GM18498 (cell line): ENCODE data around the gene STK4.
A peak's percentile ranks its signal among the peaks of the same experiment; 100 is the strongest.

ENCODE experiments used
- ATAC-seq: cut with Tn5 transposase; IDR thresholded peaks from one replicate; pipeline ENCODE4 v1.9.1; 2021; ENCODE audit warnings: mild to moderate bottlenecking, moderate library complexity; ENCODE audit not compliant: unreplicated experiment

STK4 gene

DNA sequence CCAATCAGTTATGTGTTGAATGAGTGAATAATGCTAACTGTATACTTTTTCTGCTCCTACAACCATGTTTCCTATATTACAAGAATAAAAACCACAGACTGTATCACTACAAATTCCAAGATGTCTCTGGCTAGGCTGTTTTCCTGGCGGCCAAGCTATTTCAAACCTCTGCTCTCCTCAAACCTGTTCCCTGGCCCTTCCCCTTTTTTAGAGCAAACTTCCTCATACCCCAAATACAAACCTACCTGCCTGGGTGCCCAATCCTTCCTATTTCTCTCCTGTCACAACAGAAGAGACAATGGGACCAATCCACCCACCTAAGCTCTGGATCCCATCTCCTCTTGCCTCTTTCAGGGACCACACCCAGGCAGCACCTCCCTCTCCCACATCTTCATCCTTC is 13.6 kb upstream of the STK4 start:
- no peak for ATAC-seq

DNA sequence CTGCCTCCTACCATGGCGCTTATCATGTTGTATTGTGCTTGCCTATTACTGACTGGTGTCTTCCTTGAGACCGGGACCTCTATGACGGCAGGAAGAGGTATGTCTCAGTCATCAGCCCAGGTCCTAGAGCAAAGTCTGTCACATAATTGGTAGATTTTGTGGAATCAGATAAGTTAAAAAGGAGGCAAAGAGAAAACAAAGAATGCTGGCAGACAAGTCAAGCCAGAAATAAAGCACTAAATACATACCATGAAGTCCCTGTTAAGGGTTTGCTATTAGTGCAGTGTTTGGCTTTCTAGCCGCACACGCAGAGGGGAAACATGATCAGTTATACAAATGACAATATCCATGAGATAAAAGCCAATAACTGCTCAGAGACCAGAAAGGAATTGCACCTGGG is 12.1 kb upstream of the STK4 start:
- no peak for ATAC-seq

DNA sequence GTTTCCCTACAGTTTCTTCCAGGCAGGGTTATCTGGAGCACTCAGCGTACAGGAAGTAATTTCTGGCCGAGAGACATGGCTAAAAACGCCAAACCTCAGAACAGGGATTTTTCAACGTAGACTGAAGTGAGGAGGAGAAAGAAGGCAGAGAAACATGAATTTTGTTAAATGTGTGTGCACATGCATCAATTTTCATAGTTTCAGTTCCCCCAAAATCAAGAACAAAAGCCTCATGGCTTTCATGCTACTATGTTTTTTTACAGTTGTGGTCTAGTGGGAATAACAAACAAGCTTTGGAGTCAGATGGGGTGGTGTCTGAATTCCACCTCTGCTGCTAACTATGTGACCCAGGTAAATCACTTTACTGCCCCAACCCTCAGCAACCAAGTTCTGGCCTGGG is 11.0 kb upstream of the STK4 start:
- ATAC-seq, result no peak

DNA sequence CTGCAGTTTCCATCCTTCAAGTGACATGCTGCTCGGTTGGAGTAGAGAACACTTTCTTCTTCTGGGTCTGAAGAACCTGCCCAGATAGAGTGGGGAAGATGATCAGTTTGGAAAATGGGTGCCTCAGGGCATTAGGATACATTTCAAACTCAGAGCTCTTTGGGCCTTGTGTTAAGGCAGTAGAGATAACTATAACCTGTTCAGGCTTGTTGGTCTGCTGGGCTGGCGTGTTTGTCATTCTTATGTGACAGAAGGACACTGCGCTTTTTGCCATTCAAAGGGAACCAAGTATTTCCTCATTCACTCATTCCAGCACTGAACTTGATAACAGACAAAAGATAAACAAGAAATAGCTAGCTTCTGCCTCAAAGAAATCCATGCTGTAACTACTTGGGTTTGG is 9.9 kb upstream of the STK4 start:
- ATAC-seq, result no peak

DNA sequence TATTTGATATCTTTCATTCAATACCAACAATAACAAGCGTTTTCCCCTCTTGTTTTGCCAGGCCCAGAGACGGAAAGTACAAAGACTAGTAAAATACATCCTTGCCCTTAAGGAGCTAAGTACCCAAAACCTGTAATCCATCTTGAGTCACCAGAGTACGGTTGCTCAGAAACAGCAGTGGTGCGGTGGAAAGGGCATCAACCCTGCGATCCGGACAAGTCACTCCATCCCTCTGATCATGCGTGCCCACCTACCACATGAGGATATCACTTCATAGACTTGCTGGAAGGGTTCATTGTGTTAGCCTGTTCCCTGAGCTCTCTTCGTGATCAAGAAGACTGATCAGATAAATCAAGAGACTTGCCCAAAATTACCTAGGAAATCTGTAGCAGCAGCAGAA is 8.0 kb upstream of the STK4 start:
- ATAC-seq, result no peak

DNA sequence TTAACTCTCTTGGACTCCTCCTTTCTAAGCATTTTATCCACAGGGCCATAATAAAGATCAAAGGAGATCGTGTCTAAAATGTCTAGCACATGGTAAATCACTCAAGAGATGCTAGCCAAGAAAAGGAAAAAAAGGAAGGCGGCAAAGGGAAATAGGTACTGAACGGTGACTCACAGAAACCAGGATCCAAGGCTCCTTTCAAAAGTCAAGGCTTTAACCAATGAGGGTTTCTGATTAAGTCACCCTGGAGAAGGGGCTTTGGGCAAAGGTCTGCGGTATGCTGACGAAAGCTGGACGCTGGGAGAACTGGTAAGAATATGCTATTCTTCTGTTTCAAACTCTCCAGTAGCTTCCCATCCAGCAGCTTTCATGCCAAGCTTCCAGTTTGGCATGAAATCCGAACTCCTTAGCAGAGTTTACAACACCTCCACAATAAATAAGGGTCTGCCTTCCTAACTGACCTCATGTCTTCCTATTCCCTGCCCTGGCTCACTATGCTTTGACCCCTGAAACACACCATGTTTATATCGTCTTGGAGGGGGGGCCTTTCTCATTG is 7.2 kb upstream of the STK4 start:
- ATAC-seq, result no peak

DNA sequence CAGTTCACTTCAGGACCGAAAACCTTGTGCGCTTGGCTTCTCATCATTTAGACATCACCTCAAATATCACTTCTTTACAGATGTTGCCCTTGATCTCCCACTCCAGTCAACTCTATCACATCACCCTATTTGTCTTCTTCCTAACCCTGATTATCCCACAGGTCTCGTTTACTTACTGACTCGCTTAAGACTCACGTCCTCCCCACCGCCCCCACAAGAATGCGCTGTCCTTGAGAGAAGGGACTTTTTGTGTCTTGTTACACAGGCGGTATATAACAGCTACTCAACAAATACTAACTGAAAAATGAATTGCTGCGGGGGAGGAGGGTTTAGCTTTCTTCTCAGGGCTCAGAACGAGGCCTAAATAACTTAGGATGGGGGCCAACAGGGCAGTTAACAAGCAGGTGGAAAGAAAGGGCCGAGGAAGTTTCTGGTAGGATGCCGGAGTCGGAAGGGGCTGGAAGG is 6.6 kb upstream of the STK4 start:
- ATAC-seq, result peak; percentile 19

DNA sequence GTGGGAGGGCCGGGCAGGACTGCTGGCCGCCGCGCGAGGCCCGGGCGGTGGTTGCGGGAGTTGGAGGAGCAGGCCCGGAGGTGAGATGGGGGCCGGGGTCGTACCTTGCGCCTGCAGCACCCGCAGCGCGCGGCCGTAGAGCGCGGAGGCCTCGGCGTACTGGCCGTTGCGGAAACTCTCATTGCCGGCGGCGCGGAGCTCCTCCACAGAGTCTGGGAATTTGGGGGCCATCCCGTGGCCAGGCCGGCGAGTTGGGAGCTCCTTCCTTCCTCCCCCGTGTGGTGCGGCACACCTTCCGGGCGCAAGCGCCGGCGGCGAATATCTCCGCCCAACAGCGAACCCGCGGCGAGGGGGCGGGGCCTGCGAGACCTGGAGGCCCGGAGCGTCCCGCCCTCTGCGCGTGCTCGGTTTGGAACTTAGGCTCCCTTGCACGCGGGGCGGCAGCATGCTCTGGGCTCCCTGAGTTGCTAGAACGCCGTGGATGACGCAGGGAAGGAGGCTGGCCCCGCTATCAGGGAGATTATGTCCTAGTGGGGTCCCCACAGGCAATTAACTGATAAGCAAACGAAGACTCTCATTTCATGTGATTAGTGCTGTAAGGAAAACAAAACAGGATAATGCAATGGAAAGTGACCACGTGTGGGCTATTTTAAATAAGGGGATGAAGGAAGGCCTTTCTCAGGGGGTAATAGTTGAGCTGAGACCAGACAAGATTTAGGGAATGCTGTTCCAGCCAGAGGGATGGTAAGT is 6.0 kb upstream of the STK4 start, which contains the start of gene TOMM34:
Gene TOMM34, minus strand, starts transcription at position 295 of the 750 bp plus-strand sequence. Its CDS starts 64 bp downstream, at position 231.
- peak; percentile 87 for ATAC-seq

DNA sequence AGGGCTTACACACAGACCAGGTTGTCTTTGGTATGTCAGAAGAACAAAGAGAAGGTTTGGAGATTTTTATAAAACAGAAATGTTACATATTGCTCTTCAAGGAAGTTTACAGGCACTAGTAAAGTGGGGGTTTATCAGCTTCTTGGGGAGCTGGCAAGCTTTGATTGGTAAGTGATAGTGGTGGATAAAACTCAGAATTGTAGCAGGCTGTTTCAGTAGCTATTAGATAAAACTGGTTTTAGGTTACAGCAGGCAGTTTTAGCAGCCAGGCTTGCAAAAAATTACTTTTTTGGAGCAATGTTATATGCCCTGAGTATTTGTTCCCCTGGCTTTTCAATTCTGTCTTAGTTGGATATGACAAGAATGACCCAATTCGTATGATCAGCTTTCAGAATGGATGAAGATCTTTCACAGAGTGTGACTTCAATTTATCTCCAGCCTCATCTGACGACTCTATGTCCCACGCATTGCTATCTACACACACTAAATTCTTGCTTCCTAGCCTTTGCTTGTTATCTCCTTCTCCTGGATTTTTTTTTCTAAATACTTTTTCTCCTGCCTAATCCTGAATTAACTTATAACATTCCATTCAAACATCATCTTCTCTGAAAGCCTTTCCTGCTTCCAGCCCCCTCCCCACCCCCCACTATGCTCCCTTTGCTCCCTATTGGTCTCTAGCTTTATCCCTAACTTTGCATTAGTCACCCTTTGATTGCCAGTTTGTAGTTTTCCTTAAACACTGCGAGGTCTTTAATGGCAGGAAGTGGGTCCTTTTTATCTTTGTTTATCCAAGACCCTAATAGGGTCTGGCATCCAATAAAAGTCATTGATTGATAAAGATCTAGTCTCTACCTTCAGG is 5.1 kb upstream of the STK4 start:
- no peak for ATAC-seq

DNA sequence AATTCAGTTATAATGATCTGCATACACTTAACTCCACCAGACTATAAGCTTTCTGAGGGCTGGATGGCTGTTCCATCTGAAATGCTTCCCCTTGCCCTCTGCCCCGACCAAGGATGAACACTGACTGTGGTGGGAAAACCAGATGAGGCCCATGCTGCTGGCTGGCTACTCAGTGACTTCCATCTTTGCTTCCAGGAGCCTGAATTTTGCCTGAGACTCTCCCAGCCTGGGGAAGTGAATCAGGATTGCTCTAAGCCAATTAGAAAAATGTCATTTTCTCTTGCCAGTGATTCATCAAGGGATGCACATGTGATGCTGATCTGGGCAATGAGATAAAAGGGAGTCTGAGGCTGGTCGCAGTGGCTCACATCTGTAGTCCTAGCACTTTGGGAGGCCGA is 4.4 kb upstream of the STK4 start:
- ATAC-seq, result no peak

DNA sequence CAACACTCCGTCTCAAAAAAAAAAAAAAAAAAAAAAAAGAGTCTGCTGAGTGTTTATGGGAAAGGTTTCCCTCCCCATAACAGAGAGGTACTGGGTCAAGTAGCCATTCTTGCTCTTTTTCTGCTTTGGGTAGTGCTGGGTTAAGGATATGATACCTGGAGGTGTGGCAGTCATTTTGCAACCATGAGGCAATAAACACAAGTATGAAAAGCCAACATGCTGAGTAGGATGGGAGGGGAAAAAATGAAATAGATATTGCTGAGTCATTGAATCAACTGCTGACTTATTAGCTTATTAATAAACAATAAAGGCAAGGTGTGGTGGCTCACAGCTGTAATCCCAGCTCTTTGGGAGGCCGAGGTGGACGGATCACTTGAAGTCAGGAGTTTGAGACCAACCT is 3.8 kb upstream of the STK4 start:
- no peak for ATAC-seq

DNA sequence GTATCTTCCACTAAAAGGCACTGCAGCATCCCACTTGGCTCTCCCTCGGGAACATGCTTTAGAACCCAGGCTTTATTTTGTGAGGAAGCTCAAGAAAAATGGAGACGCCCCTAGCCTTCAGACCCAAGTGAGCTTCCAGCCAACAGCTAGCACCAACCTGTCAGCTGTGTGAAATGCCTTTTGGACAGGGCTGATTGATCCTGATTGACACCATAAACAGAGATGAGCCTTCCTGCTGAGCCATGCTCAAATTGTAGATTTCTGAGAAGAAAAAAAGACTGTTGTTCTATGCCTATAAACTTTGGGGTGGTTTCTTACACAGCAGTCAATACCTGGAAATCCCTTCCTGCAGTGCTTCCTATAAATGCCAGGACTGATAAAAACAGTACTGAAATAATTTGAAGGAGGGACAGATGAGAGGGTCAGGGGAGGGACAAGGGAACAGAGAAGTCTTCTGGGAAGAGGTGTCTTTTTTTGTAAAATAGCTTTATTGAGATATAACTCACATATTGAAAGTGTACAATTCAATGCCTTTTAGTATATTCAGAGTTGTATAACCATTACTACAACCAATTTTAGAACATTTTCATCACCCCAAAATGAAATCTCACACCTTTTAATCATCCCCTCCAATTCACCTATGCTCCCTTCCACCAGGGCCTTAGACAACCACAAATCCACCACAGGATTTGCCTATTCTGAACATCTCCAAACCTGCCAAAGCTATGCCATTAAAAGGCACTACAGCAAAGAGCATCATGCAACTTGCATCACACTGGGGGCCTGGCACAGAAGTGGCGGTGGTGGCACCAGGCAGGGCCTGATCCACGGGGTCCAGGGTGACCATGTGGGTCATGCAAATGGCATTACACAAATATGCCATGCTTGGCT is 2.7 kb upstream of the STK4 start:
- ATAC-seq, result no peak

DNA sequence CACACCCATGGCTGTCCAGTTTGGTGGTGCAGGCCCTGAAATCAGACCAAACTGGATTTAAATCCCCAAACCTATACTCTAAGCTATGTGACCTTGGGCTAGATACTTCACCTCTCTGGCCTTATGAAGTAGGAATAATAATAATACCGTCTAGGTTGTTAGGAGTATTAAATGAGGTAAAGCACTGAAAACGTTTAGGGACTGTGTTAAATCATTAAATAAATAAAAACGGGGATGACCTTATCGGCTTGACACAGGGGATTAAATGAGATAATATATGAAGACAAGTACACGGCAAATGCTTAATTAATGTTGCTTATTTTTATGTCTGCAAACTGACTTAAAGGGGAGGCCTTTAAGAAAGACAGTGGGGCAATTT is 672 bp upstream of the STK4 start:
- ATAC-seq, result no peak

DNA sequence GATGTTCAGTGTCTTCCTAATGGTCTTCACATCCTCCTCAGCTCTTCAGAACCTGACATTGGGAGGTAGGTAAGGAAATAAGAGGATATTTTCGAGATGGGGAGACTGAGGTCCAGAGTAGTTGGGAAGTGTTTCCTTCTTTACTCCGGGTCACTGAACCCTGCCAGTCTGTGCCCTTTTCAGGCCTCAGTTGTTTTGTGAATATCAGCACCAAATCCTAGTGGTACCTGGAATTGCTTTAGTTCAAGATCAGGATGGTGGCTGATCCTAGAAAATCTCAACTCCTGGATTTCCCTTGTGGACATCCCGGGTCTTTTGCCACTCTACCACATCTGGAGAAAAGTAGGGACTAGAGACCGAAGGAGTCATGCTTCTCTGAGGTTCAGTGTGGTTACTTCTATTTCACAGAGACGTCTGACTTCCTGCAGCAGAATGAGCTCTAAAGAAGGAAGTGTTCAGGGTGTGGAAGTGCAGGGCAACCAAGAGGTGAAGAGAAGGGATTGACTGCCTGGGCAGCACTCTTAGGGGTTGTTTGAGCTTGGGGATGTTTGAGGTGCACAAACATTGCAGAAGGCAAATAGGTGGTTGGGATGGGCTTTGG is 995 bp downstream of the STK4 start:
- no peak for ATAC-seq

DNA sequence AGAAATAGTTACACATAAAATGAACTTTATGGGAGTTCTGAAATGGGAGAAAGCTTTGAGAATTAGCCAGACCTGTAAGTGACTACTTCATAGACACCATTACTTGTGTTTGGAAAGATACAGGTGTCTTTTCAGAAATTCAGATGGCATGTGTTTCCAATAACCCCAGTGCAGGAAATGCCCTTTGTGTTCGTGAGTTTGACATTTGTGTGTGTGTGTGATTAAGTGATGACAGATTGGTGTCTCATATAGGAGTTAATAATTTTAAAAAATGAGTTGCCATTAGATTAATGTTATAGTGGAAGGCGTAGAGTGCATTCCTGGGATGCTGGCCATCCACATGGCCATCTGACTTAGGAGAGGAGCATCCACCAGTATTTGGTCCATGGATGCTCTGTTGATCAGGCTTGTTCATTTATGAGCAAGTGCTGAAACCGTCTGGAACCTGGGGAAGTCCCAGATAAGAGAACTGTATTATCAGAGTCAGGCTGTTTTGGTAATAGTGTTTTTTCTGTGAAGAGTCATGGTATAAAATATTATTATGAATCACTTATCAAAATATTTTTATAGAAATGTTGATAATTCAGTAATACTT is 3.1 kb downstream of the STK4 start:
- ATAC-seq, result no peak

DNA sequence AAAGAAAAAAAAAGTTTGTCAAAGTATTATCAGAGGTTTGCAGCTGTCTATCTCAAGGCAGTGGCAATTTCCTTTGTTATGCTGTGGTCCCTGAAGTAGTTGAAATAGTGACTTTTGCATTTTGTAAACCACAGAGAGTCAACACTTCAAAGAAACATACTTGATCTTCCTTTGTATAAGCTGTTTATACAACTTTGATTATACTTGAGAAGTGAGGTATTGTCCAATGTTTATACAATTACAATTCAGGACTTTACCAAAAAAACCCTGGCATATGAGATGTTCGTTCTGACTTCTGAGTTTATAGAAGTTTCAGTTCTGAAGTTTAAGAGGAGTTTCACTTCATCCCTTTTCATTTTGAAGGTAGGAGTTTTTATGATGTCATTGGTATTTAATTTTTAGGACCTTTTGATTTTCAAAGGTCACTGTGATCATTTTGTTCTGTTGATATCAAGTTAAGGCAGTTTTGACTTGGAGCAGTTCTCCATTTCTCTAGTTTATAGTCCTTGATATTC is 4.0 kb downstream of the STK4 start:
- no peak for ATAC-seq

DNA sequence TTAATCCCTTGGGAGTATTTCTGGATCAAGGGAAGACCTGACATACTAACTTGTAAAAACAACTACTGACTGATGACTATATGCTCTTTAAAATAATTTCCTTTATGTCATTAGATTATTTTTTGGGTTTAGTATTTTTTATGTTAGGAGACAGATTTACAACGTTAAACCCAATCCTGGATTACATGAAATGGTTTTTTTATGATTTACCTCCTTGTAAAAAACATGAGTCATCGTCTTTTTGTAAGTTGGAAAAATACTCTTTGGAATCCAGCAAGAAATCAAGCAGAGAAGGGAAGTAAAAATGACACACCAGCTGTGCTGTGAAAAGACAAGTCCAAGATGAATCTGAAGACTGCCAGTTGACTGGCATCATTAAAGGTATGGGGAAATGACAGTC is 6.7 kb downstream of the STK4 start:
- no peak for ATAC-seq

DNA sequence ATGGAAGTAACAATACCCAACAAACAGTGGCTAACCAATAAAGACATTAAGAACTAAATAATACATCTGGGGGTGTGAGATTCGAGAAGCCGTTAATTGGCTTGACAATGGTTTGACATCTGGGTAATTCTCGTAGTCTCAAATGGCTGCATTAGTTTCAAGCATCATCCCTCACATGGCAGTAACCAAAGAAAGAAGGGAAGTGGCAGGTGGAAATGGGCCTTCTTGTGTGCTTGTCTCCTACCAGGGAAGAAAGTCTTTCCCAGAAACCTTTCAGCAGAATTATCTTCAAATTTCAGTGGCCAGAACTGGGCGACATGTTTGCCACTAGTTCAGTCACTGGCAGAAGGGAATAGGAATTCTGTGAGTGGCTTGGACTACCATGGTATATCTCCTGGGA is 10.4 kb downstream of the STK4 start:
- ATAC-seq, result no peak

DNA sequence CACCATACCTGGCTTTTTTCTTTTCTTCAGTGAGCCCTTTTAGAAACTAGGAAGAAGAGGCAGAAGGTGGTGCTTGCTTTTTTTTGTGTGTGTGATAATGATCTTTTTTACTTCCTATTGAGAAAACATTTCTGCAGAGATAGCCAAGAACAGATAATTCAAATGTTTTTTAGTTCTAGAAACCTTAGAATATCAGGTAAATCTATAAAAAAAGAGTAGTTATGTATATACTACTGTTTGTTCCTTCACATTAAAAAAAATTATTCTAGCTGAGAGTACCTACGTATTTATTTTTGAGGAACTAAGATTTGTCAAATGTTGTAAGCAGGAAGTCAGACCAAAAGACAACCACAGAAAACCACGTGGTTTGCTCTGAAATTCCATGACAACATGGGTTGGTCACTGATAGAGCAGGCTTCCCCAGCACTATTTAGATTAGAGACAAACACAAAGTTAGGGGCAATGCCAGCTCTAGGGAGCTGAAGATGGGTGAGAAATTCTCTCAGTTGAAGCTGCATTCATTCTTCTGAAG is 12.8 kb downstream of the STK4 start:
- peak; percentile 93 for ATAC-seq
